ENCODE measurements around the gene CRADD.
"Not testable (repeated sequence)": the region's sequence is repeated elsewhere in the genome, so short reads cannot be mapped to it uniquely, and the experiment has no call there.

Gene CRADD

GRCh38 chr12:93901739-93902138 is 224.6 kb downstream of the CRADD start:
- DNase-seq (ENCODE audit: low spot score) = no peak

- no peak for DNase-seq (ENCODE audit: low spot score)
These were observed 225.0 kb downstream of the CRADD start for GRCh38 chr12:93902192-93902591.

GRCh38 chr12:93902736-93903562 is 225.8 kb downstream of the CRADD start:
- DNase-seq (ENCODE audit: low spot score) = no peak

GRCh38 chr12:93904124-93904523 is 226.9 kb downstream of the CRADD start:
- no peak for DNase-seq (ENCODE audit: low spot score)

GRCh38 chr12:93908264-93908663 is 231.1 kb downstream of the CRADD start:
- DNase-seq (ENCODE audit: low spot score) = no peak

GRCh38 chr12:93908846-93909567 is 231.8 kb downstream of the CRADD start:
- peak; percentile 37 for DNase-seq (ENCODE audit: low spot score)

GRCh38 chr12:93911396-93911795 is 234.2 kb downstream of the CRADD start:
- peak; percentile 21 for DNase-seq (ENCODE audit: low spot score)

- DNase-seq (ENCODE audit: low spot score) = no peak
These were observed 235.0 kb downstream of the CRADD start for GRCh38 chr12:93912086-93912733.

- DNase-seq (ENCODE audit: low spot score) = no peak
These were observed 236.7 kb downstream of the CRADD start for GRCh38 chr12:93913845-93914244.

- DNase-seq (ENCODE audit: low spot score) = no peak
These were observed 237.1 kb downstream of the CRADD start for GRCh38 chr12:93914281-93914680.

GRCh38 chr12:93915411-93915810 is 238.2 kb downstream of the CRADD start:
- no peak for DNase-seq (ENCODE audit: low spot score)

GRCh38 chr12:93916402-93916801 is 239.2 kb downstream of the CRADD start:
- no peak for DNase-seq (ENCODE audit: low spot score)

GRCh38 chr12:93918262-93918661 is 241.1 kb downstream of the CRADD start:
- peak; percentile 49 for DNase-seq (ENCODE audit: low spot score)

- DNase-seq (ENCODE audit: low spot score) = no peak
These were observed 241.7 kb downstream of the CRADD start for GRCh38 chr12:93918900-93919299.

- no peak for DNase-seq (ENCODE audit: low spot score)
These were observed 244.3 kb downstream of the CRADD start for GRCh38 chr12:93921521-93921920.

GRCh38 chr12:93922583-93923006 is 245.4 kb downstream of the CRADD start:
- DNase-seq (ENCODE audit: low spot score) = no peak

- DNase-seq (ENCODE audit: low spot score) = no peak
These were observed 247.2 kb downstream of the CRADD start for GRCh38 chr12:93924367-93924766.

- no peak for DNase-seq (ENCODE audit: low spot score)
These were observed 248.5 kb downstream of the CRADD start for GRCh38 chr12:93925585-93926205.

- DNase-seq (ENCODE audit: low spot score) = no peak
These were observed 249.1 kb downstream of the CRADD start for GRCh38 chr12:93926237-93926636.

GRCh38 chr12:93929081-93929480 is 251.9 kb downstream of the CRADD start:
- DNase-seq (ENCODE audit: low spot score) = not testable (repeated sequence)

- DNase-seq (ENCODE audit: low spot score) = no peak
These were observed 260.6 kb downstream of the CRADD start for GRCh38 chr12:93937812-93938211.

GRCh38 chr12:93938317-93938716 is 261.1 kb downstream of the CRADD start:
- DNase-seq (ENCODE audit: low spot score) = no peak
